PFSK-1 (cell line): Measurements from ENCODE around the gene ARHGAP8.

Experiments
- FOXP2 ChIP-seq: optimal IDR thresholded peaks from 2 replicates; pipeline ENCODE3; 2011; ENCODE audit warnings: borderline replicate concordance, control low read depth, inconsistent platforms; ENCODE audit not compliant: insufficient read depth; ENCODE audit errors: extremely low read length, extremely low read depth
- POLR2AphosphoS5 ChIP-seq: IDR thresholded peaks from 2 replicates; pipeline ENCODE4 v1.6.1; 2012; ENCODE audit warnings: low read depth, mild to moderate bottlenecking, control low read depth, low read length, moderate library complexity
- SIN3A ChIP-seq: IDR thresholded peaks from 2 replicates; pipeline ENCODE4 v1.6.1; 2012; ENCODE audit warnings: mild to moderate bottlenecking, low read length, moderate library complexity, borderline replicate concordance; ENCODE audit not compliant: insufficient read depth
- TAF1 ChIP-seq: IDR thresholded peaks from 2 replicates; pipeline ENCODE4 v1.6.1; 2012; ENCODE audit warnings: low read length, control low read depth, borderline replicate concordance; ENCODE audit not compliant: insufficient read depth
- TF ChIP-seq, protein P1 (sequence below), 2 experiments: IDR thresholded peaks; 2 replicates each; pipeline versions ENCODE4 v1.6.1 to v1.8.0; 2011 to 2012; ENCODE audit warnings: low read depth in 2 of 2, low read length in 2 of 2, control low read depth in 1 of 2, inconsistent platforms in 1 of 2, mild to moderate bottlenecking in 1 of 2, moderate library complexity in 1 of 2; ENCODE audit not compliant: insufficient read depth in 1 of 2

The ARHGAP8 gene

DNA sequence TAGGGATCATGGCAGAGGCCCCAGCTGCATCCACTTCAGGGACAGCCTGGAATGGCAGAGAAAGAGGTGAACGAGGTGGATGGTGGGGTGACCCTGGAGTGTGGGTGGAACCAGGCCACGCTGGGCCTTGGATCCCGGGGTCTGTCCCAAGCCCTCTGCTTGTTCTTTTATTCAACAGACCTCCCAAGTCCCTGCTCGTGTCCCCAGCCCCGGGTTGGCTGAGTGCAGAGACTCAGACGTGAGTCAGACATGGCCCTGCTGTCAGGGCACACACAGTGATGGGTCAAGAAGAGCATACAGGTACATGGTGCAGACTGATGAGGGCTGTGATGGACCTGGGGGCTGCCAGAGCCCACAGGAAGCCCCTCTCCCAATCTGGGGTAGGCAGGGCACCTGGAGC lies 6.6 kb downstream of the ARHGAP8 start:
- TF ChIP-seq POLR2AphosphoS5 (no peak), FOXP2 (no peak), SIN3A (no peak)
- TF ChIP-seq, protein P1, sequence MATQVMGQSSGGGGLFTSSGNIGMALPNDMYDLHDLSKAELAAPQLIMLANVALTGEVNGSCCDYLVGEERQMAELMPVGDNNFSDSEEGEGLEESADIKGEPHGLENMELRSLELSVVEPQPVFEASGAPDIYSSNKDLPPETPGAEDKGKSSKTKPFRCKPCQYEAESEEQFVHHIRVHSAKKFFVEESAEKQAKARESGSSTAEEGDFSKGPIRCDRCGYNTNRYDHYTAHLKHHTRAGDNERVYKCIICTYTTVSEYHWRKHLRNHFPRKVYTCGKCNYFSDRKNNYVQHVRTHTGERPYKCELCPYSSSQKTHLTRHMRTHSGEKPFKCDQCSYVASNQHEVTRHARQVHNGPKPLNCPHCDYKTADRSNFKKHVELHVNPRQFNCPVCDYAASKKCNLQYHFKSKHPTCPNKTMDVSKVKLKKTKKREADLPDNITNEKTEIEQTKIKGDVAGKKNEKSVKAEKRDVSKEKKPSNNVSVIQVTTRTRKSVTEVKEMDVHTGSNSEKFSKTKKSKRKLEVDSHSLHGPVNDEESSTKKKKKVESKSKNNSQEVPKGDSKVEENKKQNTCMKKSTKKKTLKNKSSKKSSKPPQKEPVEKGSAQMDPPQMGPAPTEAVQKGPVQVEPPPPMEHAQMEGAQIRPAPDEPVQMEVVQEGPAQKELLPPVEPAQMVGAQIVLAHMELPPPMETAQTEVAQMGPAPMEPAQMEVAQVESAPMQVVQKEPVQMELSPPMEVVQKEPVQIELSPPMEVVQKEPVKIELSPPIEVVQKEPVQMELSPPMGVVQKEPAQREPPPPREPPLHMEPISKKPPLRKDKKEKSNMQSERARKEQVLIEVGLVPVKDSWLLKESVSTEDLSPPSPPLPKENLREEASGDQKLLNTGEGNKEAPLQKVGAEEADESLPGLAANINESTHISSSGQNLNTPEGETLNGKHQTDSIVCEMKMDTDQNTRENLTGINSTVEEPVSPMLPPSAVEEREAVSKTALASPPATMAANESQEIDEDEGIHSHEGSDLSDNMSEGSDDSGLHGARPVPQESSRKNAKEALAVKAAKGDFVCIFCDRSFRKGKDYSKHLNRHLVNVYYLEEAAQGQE (IDR thresholded peaks at IDR 0.05; ENCODE audit: insufficient read depth in 1 of 2, low read depth in 2 of 2, low read length in 2 of 2): no peak

DNA sequence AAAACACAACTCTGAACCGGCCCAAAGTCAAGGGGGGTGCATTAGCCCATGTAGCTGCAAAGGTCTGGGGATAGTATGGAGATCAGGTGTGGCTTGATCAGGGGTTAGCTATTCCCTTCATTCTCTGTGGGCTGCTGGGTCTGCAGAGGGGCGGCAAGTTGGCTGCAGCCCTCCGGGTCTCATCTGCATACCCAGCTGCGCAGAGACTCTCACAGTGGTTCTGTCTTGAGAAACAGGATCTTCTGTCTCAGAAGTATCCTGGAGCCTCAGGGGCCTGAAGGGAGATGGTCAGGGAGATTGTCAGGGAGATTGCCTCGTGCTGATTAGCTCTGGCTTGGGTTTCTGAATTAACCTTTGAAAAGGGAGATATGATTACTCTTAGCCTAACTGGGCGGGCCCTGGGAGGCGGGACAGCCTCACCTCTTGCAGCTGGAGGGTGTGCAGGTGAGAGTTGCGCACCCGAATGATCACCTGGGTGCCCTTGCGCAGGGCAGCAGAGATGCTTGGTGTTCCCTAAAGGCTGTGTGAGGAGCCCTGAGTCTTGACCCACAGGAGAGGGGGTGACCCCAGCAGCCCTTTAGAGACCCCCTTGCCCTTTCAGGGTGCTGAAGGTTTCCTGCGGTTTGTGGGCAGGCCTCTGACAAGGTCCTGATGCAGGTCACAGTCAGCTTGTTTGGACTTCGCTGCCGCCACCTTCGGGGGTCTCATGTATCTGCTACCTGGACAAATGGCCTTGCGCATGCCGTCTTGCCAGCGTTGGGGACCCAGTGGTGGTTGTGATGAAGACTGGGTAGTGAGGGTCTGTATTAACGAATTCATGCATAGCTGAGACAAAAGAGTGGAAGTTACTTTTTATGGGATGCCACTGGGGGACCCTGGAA lies 7.3 kb downstream of the ARHGAP8 start:
- TF ChIP-seq, protein P1 (IDR thresholded peaks at IDR 0.05; ENCODE audit: insufficient read depth in 1 of 2, low read depth in 2 of 2, low read length in 2 of 2): no peak
- TF ChIP-seq FOXP2 (no peak), POLR2AphosphoS5 (no peak), SIN3A (no peak), TAF1 (no peak)

DNA sequence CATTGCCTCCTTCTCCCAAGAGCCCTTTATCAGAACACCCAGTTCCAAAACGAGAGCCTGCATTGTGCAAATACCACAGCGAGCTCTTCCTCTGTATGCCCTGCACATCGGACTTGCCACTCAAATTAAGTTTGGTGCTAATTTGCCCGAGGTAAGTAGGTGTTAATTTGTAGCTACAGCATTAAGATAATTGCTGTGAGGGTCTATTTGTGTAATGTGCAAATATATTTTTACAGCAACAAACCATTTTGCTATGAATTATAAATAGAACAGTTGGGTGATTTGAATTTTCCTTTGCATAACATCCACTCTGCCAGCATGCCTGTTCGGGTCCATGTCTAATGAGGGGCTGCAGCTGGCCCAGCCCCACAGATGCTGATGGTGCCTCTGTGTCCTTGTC lies 8.1 kb downstream of the ARHGAP8 start:
- TF ChIP-seq FOXP2: no peak
- TF ChIP-seq, protein P1 (IDR thresholded peaks at IDR 0.05; ENCODE audit: insufficient read depth in 1 of 2, low read depth in 2 of 2, low read length in 2 of 2): no peak
- TF ChIP-seq POLR2AphosphoS5: no peak
- TF ChIP-seq TAF1: no peak

DNA sequence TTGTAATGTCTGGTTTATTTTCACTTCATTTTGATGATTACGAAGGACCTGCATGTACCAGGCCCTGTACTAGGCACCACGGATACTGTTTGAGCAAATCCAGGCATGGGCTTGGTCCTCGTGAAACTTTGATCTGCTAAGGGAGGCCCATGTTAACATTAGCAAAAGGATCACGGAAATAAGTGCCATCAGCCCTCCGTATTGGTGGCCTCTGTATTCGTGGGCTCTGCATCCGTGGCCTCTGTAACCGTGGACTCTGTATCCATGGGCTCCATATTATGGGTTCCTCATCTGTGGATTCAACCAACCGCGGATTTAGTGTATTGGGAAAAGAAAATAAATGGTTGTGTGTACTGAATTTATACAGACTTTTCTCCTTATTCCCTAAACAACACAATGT lies 8.7 kb downstream of the ARHGAP8 start:
- TF ChIP-seq FOXP2: no peak
- no peak for TF ChIP-seq TAF1
- TF ChIP-seq, protein P1 (IDR thresholded peaks at IDR 0.05; ENCODE audit: insufficient read depth in 1 of 2, low read depth in 2 of 2, low read length in 2 of 2): no peak
- no peak for TF ChIP-seq SIN3A
- no peak for TF ChIP-seq POLR2AphosphoS5

DNA sequence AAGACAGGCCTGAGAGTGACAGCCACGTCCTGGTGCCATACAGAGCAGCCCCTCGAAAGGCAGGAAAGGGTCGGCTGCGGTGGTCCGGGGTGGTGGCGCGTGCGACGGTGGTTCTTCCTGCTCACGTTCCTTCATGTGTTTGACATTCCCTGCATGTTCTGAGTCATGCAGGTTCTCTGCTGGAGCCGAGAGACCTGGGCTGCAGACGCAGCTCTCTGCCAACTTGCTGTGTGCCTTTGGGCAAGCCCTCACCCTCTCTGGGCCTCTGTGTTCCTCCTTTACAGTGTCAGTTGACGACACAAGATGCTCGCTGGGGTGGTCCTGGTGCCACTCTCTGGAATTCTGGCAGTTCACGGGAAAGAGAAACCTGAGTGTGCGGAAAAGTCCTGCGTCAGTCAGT lies 12.0 kb downstream of the ARHGAP8 start:
- TF ChIP-seq FOXP2: no peak
- TF ChIP-seq TAF1: no peak
- no peak for TF ChIP-seq SIN3A
- TF ChIP-seq, protein P1 (IDR thresholded peaks at IDR 0.05; ENCODE audit: insufficient read depth in 1 of 2, low read depth in 2 of 2, low read length in 2 of 2): no peak
- no peak for TF ChIP-seq POLR2AphosphoS5
